CD4-positive, alpha-beta T cell treated with Interleukin-15 for 4 hours (primary cell): Measurements from ENCODE around the gene KIAA0825.

ENCODE experiments used
- DNase-seq: peaks from one replicate; pipeline ENCODE4 v3.0.0-alpha.2; 2020; ENCODE audit warnings: low spot score

Gene KIAA0825, protein sequence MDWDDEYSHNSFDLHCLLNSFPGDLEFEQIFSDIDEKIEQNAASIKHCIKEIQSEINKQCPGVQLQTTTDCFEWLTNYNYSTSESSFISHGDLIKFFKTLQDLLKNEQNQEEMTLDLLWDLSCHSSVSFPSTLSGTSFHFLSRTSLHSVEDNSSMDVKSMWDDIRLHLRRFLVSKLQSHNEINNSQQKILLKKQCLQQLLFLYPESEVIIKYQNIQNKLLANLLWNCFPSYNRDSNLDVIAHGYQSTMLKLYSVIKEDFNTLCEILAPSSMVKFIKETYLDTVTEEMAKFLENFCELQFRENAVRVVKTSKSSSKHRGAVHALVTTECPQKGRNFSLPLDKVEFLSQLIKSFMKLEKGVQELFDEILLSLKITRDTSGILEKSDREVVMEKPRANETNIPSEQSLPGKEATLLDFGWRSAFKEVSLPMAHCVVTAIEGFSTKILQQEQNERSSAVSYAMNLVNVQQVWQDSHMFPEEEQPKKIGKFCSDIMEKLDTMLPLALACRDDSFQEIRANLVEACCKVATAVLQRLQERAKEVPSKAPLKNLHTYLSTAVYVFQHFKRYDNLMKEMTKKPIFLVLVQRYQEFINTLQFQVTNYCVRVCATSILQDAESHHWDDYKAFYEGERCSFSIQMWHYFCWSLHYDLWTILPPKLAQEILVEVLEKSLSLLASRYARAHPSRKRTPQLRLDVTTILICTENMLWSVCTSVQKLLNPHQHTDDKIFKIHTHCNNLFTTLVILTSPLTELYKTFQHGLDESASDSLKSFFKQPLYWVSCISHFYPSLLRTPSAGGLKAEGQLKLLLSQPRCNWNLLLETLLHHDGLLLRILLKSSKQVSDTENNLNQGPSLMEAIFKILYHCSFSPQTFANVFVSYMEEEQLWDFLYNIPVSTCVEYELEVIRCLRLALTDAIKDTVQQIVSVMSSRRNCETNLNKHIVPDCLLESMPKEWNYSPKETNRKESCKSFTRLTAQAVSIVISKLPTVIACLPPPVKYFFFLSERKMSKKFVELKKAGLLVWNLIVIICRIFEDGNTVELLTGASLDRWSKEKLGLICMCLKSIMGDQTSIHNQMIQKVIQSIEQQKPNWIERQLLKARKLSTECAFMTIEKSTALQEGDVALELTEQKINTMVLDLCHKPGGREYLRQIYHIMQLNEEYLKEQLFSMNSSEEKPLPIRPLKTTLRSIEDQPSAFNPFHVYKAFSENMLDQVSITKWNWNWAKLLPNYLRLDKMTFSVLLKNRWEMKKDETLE (N-terminal part only)

DNA sequence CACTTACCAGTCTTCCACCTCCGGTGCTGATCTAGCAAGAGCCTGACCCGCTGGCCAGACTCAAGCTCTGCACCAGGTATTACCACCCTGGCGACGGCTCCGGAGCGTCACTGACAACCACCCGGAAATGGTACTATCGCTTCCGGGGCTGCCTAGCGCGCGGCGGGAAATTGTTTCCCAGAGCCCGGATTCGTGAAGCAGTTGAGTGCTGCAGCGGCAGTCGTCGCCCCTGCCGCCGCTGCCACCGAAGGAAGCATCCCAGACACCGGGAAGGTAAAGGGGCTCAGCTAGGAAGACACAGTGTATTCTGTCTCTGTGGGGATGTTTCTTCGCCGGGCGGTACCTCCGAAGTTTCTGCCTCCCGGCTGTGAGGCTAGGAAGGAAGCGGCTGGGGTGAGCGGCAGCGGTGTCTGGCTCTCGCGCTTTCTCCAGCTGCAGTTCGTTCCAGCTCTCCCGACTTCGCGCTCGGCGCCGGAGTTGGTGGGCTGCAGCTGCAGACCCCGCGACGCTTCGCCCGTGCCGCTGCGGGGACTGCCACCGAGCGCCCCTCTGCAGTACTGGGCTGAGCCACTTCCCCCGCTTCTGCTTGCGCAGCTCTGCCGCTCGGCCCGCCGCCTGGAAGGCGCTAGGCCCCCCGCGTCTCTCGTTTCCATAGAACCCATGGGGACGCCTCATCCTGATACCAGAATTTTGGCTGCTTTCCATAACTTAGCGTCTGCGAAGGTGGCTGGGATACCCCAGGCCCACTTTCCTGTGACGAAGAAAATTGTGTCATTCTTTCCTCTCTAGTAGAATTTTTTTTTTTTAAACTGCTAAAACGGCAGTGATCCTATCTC is at the start of gene KIAA0825, which contains the start of gene SLF1:
Gene KIAA0825, minus strand, starts transcription at position 112 of the 836 bp plus-strand sequence. CDS start 81,478 bp downstream, outside the sequence.
Gene SLF1, plus strand, starts transcription at position 177 of the 836 bp plus-strand sequence. CDS start 10,142 bp downstream, outside the sequence.
- DNase-seq: peak; percentile 85

DNA sequence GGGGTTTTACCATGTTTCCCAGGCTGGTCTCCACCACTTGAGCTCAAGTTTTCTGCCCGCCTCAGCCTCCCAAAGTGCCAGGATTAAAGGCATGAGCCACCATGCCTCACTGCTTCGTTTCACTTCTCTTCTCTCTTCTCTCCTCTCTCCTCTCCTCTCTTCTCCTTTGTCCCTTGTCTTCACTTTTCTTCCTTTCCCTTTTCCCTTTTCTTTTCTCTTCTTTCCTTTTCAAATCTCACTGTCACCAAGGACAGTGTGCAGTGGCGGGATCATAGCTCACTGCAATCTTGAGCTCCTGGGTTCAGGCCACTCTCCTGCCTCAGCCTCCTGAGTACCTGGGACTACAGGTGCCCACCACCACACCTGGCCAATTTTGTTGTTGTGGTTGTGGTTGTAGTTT is 49.5 kb upstream of the KIAA0825 start:
- no peak for DNase-seq

DNA sequence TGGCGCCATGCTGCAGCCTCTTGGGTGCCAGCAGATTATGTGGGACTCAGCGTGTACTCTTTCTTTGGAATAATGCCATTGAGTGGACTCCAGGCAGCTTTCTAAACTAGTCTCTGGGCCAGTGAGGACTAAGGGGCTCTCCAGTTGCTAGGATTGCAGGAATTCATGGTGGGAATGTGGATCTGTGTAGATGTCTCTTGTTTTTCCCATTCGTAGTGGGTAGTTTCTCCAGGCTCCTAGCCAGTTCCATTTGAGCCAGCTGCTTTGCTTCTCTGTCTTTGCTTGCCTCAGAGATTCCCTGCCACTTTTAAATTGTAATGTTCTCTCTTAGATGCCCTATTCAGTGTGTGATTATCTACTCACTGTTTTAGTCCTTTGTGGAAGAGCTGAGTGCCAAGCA is 42.7 kb upstream of the KIAA0825 start:
- no peak for DNase-seq

DNA sequence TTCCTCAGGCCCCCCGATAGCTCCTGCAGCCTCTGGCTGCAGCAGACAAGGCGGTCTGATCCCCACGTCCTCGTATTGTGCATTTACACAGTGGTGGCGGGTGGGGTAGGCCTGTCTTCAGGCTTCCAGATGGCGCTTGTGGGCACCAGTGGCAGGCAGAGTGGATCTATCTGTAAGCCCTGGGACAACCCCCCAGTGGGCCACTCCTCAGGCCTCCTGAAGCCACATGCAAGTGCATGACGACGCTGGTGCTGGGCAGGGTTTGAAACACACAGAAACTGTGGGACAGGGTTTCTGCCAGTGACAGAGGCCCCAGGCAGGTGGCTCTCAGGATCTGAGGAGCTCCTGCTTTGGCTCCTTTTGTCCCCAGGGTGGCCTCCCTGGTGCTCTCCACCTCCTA is 42.1 kb upstream of the KIAA0825 start:
- DNase-seq: no peak

DNA sequence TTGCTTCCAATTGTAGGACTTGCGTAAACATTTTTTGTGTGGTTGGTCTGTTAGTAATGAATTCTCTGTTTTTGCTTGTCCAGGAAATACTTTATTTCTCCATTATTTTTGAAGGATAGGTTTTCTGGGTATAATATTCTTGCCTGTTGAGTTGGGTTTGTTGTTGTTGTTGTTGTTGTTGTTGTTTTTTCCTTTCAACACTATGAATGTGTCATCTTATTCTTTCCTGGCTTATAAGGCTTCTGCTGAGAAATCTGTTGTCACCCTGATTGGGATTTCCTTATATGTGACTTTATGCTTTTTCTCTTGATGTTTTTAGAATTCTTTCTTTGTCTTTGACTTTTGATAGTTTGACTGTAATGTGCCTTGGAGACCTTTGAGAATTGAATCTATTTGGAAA is 39.9 kb upstream of the KIAA0825 start:
- DNase-seq: no peak

DNA sequence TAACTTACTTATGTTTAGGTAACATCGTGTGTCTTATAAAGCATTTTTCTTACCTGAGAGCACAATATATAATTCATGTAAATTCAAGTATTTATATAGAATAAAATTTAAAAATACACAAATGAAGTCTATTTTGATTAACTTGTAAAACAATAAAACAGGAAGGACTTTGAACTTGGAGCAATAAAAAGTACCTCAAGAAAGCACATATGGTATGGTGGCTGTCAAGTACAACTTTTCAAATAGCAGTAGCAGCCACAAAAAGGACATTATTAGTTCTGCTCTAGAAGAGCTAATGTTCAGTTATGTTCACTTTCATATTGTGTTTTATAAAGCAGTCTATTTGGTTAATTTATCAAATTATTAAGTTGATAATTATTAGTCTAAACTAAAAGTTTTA is 31.5 kb upstream of the KIAA0825 start:
- no peak for DNase-seq

DNA sequence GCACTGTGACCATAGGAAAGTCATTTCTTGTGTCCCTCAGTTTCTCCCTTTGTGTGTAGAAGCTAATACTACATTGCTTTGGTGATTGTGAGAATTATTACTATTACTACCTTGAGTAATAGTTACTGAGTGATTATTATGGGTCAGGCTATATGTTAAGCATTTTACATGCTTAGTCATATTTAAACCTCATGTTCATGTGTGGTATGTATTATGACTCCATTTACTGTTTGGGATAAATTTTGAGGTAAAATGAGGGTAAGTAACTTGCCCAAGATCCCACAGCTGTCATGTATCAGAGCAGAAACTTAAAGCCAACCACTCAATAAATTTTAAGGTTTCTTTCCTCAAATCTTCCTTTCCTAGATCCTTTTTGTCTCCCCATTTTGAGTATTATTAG is 28.4 kb upstream of the KIAA0825 start:
- no peak for DNase-seq

DNA sequence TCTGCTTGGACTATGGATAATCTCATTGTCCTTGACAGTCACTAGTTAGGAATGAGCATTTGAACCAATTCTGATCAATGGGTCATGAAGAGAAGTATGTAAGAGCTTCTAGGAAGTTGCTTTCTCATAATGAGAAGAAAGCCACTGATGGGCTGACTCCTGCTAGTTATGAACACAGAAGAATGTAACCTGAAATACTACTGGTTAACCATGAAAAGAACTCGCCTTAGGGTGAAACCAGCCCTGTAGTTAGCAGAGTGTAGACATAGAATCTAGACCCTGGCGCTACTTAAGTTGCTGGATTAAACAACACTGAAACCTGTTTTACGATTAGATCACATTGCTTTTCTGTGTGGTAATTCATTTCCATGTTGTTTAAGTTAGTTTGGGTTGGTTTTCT is 26.6 kb upstream of the KIAA0825 start:
- no peak for DNase-seq

DNA sequence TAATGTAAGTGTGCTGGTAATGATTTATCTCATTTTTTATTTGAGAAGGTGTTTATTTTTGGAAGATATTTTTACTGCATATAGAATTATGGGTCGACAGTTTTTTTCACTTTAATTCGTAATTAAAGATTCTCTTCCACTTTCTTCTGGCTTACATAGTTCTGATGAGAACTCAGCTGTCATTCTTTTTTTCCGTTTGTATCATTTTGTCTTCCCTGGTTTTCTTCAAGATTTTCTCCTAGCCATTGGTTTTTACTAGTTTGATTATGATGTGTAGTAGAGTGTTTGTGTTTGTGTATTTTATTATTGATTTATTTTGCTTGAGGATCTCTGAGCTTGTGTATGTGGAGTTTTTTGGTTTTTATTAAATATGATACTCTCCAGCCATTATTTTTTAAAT is 21.8 kb upstream of the KIAA0825 start:
- no peak for DNase-seq

DNA sequence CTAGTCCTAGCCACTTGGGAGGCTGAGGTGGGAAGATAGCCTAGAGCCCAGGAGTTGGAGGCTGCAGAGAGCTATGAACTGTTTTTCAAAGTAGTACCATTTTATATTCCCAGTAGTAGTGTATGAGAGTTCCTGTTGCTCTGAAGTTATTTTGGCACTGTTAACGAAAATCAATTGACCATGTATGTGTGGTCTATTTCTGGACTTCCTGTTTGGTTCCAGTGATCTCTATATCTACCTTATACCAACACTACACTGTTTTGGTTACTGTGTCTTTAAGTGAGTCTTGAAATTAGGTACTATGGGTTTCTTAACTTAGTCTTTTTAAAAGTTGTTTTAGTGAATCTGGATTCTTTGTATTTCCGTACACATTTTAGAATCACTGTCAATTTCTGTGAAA is 13.6 kb upstream of the KIAA0825 start:
- DNase-seq: no peak

DNA sequence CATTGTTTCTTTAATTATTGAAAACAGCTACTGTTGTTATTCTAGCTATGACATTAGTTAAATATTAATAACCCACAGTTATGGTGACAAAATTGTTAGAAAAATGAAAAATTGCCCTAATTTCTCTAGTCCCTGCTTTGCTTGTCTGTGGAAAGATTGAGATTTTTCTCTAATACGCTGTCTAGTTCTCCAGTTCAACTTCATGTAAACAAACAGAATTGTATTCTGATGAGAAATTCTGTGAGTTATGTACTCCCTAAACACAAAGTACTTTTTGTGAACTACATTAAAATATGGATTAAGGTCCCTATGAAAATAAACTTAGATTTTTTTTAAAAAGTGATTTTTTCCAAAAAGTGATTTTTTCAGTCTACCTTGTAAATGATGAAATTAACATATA is 8.8 kb upstream of the KIAA0825 start:
- no peak for DNase-seq

DNA sequence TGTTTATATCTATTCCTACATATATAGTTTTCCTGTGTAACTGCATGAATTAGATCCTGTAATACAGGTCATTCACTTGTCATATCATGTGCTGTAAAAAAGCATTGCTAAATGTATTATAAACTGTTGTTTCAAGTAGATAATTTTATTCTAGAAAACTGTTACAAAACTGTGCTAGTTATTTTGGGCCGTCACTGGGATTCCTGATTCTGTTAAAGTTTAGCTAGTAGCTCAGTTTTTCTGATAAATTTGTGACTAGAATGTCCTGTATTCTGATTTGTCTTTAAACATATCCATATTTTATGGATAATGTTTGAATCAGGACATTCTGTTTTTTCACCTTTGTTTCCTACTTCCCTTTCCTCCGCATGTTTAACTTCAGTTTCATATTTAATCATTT is 5.5 kb upstream of the KIAA0825 start:
- no peak for DNase-seq

DNA sequence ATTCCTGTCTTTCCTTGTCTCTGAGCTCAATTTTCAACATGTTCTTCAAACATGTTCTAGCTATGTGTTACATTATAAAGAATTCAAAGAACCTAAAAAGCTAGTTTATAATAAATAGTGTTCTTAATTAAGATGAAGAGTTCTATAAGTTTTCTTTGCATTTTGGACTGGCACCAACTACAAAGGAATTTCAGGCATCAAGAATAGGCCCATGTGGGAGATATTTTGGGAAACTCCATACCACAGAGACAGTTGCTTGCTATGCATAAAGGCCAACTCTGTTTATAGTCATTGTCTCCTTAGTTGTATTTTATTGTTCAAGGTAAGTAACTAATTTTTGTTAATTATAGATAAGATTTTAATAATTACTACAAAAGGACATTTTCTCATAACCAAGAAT is 4.6 kb upstream of the KIAA0825 start:
- DNase-seq: no peak

DNA sequence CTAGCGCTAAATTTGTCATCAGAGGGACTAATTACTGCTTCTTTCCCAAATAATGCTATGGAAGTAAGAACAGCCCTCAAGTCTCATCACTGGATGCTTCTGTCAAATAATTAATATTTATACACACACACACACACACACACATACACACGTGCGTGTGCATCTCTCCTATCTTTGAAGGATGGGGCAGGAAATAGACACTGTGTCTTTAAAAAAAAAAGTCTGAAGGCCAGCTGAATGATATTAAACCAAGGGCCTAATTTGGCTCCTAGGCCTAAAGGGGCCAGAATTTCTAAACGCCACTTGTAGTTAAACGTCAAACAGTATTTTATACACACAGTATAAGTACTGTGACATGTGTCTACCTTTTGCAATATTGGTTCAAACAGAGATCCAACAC is 3.4 kb upstream of the KIAA0825 start:
- no peak for DNase-seq

DNA sequence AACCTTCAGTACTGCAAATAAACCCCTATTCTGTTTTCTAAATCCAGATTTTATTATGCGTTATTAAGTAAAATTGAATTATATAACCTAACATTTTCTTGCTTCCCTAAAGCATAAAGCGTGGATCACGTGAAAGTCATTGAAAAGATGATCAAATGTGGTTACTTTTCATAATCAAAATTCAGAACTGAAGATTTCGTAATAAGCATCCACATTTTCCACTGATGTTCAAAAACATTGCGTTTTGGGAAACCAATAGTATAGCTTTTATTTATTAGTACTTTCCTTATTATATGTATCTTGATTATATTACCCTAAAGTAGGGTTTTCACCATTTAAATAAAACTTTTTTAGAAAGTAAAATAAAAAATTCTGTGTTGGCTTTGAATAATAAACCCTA is 1.9 kb upstream of the KIAA0825 start:
- no peak for DNase-seq

DNA sequence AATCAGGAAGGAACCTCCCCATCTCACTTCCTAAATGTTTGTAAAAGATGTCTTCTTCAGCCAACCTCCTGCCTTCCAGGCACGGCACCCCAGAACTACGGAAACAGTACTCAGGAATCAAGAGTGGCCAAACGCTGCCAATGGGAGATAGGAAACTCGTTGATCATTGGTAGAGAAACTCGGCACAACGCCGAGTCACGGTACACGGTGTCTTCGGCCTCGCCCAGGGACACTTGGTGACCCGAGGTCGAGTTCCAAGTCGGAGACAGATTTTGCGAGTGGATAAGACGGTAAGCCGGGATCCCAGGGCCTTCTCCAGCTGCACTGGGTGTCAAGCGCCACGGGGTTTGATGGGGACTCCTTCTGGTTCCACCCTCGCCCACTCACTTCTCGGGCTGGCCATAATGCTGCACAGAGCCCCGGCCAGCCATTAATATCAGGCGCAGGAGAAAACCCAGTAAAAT is 343 bp downstream of the KIAA0825 start:
- DNase-seq: peak; percentile 25

DNA sequence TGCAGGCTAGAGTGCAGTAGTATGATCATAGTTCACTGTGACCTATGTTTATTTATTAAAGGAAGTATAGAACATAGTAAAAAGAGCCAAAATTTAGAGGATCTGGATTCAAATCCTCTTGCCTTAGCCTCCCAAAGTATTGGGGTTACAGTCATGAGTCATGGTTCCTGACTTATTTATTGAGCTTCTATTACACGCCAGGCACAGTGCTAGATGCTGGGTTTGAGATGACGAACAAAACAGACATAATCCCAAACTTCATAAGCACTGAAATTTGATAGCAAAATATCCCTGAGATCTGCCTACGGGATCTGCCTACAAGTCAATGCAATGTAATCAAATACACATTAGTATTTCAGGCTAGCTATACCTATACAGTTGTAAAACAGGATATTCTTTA is 2.5 kb downstream of the KIAA0825 start:
- DNase-seq: no peak

DNA sequence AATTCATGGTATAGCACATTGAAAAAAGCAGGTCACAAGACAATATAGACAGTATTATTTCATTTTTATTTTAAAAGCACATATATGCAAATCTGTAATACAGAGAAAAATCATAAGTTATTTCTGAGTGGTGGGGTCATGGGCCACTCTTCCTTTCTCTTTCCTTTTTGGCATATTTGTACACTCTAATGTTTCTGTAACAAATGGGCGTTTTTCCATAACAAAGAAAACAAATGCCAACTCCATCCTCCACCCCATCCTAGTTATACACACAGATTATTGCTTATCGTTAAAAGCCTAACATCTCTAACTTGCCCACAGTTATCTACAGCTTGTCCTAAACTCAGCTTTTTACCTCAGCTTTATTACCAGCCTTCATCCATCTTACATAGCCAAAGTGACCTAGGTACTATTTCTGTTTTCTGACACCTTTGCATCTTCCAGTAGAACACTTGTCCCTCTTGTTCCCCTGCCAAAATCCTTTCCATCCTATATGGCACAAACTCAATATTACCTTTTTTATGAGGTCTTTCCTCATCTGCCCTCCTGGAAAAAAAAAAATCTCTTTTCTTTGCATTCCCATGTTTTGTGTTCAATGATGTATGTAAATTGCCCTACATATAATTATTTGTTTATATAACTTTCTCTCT is 4.1 kb downstream of the KIAA0825 start:
- DNase-seq: no peak

DNA sequence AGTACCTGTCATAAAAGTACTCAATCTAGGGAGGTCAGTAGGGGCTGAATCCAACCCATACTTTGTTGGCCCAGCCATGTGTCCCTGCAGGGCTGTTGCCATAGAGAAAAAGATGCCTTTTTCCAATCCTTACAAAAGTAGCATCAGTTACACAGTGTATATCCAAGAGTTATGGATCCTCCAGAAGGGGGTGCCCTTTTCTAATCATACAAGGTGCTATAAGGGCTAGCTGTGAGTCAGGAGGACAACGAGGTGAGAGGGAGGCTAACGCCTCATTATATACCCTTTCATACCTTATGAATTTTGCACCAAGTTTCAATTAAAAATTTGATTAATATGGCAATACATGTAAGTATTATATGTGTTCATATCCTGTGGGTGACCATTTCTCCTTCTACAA is 4.8 kb downstream of the KIAA0825 start:
- DNase-seq: peak; percentile 11

DNA sequence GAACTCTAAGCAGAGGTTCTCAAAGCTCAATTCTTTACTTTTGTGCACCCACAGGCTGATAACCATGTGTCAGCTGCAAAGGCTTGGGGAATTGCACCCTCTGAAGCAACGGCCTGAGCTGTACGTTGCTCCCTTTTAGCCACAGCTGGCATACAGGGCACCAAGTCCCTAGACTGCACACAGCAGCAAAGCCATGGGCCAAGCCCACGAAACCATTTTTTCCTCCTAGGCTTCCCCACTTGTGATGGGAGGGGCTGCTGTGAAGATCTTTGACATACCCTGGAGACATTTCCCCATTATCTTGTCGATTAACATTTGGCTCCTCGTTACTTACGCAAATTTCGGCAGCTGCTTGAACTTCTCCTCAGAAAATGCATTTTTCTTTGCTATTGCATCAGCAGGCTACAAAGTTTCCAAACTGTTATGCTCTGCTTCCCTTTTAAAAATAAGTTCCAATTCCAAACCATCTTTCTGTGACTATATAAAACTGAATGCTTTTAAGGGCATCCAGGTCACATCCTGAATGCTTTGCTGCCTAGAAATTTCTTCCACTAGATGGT is 23.0 kb downstream of the KIAA0825 start:
- no peak for DNase-seq
